DMS79 (cell line): ENCODE measurements around the gene SPINT1.

ENCODE experiments used
- DNase-seq: peaks from one replicate; lab custom pipeline; 2025; lab: John Stamatoyannopoulos, UW

SPINT1 gene

GRCh38 chr15:40843885-40844695 lies at the start of gene SPINT1:
SPINT1 (plus strand) TSS chr15:40844048; CDS start chr15:40844555, 507 bp downstream.
- no peak for DNase-seq

- DNase-seq, result no peak
Observed at GRCh38 chr15:40796041-40796440, 47.8 kb upstream of the SPINT1 start.

- DNase-seq, result no peak
Observed at GRCh38 chr15:40796512-40796911, 47.3 kb upstream of the SPINT1 start.

DNA sequence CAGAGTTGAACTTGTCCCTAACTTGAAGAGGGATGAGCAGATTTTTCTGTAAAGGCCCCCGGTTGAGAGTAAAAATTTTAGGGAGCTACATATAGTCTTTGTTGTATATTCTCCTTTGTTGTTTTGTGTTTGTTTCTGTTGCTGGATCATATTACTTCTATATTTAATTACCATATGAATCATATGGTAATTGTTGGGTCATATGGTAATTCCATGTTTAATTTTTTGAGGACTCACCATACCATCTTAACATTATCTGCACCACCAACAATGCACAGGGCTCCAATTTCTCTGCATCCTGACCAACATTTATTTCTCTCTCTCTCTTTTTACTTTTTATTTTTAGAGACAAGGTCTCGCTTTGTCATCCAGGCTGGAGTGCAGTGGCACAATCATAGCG lies 44.3 kb upstream of the SPINT1 start:
- no peak for DNase-seq

GRCh38 chr15:40803076-40803475 lies 40.8 kb upstream of the SPINT1 start:
- no peak for DNase-seq

DNA sequence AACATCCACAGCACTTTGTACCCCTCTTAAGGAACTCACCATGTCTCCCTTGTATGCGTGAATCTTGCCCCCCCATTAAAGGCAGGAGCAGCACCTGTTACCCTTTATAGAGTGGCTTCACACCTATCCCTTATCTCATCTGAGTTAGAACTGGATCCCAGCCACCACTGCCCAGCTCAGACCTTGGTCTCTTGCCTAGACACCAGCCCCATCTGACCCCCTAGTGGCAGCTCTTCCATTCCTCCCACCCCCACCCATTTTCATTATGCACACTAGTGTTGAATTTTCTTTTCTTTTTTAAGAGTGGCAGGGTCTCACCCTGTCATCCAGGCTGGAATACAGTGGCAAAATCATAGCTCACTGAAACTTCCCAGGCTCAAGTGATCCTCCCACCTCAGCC lies 40.2 kb upstream of the SPINT1 start:
- DNase-seq, result no peak

DNA sequence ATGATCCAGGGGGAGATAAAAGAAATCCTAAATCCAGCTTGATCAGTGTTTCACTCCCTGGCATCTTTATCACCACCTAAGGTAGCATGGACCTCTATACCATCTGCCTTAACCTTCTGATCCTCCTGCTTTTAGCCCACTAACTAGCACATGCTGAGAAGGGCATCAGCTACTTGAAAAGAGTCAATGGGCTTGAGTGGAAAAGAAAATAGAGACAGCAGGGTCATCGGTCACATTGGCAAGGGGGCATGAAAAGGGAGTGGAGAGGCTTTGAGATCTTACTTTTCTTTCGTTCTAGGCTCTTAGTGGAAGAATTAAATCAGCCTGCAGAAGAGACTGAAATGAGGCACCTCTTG lies 37.2 kb upstream of the SPINT1 start:
- DNase-seq, result no peak

DNA sequence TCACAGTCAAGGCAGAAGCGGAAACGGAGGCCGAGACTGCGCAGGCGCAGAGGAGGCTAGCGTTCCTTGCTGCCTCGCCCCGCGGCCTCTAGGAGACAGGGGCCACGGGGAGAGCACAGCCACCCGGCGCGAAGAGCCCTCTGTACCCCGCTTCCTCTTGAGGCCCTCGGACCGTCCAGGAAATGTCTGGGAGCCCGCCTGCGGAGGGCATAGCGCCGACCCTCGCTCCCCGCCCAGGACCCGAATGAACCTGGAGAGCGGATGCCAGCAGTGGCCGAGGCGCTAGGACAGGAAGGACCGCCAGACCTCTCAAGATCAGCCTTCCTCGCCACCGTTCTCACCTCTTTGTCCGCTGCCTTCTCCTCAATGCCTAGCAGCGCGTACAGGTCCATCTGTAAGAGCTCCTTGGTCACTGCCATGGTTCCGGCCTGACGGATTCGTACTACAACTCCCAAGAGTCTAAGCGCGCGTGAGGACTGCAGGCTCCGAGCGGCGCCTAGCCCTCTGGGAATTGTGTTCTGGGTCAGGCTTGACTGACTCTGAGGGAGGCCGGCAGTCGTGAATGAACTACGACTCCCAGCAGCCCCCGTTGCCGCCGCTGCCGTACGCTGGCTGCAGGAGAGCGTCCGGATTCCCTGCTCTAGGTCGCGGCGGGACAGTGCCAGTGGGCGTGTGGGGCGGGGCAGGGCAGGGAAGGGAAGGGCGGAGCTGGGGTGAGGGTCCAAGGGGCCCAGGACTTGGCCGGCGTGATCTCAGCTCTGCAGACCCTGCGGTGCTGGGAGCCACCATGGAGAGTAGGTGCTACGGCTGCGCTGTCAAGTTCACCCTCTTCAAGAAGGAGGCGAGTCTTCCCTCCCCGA lies 36.6 kb upstream of the SPINT1 start, which contains the start of the genes DNAJC17 and ZFYVE19:
DNAJC17 (minus strand) TSS at position 446 of the 860 bp plus-strand sequence; CDS start at position 419, 27 bp downstream.
ZFYVE19 (plus strand) TSS at position 62 of the 860 bp plus-strand sequence; CDS start at position 563, 501 bp downstream.
- DNase-seq, result peak; percentile 88

DNA sequence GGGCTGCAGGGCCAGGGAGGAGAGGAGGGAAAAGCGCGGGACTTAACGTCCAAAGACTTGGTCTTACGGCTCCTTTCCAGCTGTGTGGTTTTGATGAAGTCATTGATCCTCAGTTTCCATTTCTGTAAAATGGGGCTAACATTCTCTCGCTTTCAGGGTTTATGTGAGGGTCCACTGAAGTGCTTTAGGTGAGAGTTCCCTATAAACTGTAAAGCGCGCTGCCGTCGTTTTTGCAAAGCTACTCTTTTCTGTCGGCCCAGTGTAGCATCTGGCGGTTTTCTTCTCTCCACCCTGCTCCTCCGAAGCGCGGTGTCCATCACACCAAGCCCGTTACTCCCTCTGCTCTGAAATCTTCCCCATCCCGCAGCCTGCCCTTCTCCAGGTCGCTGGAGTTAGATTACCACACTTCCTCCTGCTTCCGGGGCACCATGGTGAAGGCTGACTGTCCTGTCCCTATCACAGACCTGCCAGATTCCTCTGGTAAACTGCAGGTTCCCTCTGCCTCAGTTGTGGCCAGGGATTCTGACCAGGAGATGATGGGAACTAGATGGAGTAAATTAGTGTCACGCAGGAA lies 35.9 kb upstream of the SPINT1 start:
- no peak for DNase-seq

DNA sequence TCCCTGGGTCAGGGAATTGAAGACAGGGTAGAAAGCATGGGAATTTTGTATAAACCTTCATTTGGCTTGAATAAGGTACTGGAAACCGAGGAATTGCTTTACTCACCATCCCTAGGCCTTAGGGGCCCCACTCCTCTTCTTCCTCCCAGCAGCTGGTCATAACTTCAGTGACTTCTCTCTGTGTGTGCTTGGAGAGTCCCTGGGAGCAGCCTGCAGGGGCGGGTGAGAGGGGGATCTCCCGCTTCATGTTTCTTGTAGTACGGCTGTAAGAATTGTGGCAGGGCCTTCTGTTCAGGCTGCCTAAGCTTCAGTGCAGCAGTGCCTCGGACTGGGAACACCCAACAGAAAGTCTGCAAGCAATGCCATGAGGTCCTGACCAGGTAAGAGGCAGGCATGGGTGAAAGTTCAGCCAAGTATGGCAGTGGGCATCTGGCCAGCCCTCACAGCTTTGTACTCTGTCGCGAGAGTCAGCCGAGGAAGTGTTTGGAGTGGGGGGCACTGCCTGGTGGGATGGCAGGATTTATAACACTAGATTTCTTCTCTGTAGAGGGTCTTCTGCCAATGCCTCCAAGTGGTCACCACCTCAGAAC lies 34.9 kb upstream of the SPINT1 start:
- DNase-seq, result no peak

GRCh38 chr15:40812721-40813425 lies 31.0 kb upstream of the SPINT1 start:
- no peak for DNase-seq

GRCh38 chr15:40815042-40815698 lies 28.7 kb upstream of the SPINT1 start:
- peak; percentile 59 for DNase-seq

GRCh38 chr15:40819048-40819447 lies 24.8 kb upstream of the SPINT1 start:
- DNase-seq, result no peak

DNA sequence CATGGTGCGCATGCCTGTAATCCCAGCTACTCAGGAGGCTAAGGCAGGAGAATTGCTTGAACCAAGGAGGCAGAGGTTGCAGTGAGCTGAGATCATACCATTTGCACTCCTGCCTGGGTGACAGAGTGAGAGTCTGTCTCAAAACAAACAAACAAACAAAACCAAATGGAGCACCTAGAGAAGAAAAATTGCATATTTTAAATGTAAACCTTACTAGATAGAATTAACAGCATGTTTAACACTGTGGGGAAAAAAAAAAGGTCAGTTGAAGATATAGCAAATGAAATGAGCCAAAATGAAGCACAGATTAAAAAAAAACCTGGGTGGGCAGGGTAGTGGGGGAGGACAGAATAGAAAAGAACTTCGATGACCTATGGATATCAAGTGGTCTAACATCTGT lies 22.7 kb upstream of the SPINT1 start:
- no peak for DNase-seq

DNA sequence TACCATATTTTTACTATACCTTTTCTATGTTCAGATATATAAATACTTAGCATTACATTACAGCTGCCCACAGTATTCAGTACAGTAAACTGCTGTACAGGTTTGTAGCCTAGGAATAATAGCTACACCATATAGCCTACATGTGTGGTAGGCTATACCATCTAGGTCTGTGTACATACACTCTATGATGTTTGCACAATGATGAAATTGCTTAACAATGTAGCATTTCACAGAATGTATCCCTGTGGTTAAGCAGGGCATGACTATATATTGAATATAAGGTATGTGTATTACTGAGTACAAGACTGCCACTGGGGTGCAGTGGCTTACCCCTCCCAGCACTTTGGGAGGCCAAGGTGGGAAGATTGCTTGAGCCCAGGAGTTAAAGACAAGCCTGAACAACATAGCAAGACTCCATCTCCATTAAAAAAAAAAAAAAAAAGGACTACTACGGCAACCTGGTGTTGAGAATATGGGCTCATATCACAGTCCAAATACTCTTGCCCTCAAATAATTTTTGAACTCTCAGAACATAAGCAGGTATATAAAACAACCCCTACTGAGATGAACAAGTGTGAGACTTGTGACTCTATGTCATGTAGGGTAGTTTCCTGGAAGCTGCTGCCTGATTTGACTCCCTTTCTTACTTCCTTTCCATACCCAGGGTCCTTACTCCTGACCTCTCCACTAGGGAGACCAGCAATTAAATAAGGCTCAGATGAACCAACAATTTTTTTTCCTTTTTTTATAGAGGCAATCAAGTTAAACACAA lies 20.1 kb upstream of the SPINT1 start:
- DNase-seq, result no peak

DNA sequence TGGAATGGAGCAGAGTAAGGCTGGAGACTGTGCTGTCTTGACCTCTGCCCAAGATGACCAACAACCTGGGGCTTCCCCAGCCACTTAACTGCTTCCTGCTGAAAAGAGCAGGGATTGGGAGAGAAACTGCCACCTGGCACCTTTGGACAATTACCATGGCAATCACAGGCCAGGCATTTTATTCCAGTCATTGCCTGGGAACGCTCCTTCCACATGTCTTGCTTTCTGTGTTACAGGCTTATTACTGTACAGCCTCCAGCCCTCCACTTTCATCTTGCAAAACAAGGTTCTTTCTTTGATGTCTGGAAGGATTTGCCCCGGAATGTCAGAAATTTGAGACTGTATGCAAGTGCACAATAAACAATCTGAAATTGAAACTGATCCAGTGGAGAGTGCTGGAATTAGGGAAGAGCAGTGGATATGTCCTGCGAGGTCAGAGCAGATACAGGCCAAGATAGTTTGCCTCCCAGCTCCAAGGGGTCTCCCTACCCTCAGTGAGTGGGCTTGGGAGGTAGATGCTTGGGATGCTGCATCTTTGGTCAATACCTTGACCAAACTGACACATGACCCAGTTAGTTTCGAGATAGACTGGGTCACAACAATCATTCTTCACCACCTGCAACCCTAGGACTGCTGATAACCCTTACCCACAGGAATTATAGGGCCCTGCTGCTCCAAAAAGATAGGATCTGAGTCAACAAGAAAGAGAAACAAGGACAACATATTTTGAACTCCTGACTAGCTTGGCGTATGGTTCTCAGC lies 18.0 kb upstream of the SPINT1 start:
- no peak for DNase-seq

DNA sequence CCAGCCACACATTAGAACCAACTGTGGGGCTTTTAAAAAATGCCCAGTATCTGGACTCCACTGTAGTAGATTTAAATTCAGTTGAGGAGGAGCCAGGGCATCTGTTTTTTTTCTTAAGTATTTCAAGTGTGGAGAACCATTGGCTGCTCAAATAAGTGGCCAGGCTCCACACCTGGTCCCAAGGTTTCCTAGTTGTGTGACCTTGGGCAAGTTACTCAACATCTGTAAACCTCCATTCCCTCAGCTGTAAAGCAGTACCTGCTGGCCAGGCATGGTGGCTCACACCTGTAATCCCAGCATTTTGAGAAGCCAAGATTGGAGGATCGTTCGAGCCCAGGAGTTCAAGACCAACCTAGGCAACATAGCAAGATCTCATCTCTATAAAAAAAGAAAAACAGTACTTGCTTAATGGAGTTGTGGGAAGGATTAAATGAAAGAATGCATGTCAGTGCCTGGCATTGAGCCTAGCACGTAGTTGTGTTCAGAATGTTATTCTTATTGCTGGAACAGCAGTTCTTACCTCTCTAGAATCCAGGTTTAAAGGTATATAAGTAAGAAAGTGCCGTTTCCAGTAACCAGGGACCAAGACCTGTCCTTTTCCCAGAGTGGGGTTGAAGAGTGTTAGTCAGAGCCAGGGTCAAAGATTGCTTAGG lies 17.3 kb upstream of the SPINT1 start:
- no peak for DNase-seq

DNA sequence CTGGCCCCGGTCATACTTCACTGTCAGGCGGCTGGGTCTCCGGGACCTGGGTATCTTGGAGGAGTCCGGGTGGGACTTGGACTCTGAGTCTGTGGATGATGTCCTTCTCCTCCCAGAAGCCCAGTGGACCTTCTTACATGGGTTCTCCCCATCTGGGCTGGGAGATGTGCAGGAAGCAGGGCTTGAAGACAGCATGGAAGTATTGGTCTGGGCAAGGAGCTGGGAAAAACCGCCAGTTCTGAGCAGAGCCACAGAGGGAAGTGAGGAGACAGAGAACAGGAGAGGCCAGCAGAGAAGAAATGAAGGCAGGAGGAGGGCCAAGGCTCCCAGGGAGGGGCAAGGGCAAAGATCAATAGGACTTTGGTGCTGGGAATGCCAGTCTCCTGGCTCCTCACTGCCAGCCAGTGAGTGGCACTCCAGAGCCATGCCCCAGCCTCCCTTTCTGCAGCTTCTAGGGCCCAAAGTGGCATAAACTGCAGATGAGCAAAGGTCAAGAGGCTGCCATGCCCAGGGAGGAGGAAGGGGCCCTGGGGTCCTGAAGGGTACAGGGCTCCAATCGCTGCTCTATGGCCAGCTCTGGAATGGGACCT lies 15.3 kb upstream of the SPINT1 start, which contains the start of gene PPP1R14D:
PPP1R14D (minus strand) TSS at position 262 of the 590 bp plus-strand sequence; CDS start at position 195, 67 bp downstream.
- DNase-seq, result no peak
